EL (cell line): ENCODE data around the gene WDR47.
"Not testable (repeated sequence)": the region's sequence is repeated elsewhere in the genome, so short reads cannot be mapped to it uniquely, and the experiment has no call there.

Experiments used
- DNase-seq: peaks from one replicate; pipeline ENCODE4 v3.0.0-alpha.2; 2016

Gene WDR47

GRCh38 chr1:109050228-109050995 lies 8.5 kb upstream of the WDR47 start:
- no peak for DNase-seq

DNA sequence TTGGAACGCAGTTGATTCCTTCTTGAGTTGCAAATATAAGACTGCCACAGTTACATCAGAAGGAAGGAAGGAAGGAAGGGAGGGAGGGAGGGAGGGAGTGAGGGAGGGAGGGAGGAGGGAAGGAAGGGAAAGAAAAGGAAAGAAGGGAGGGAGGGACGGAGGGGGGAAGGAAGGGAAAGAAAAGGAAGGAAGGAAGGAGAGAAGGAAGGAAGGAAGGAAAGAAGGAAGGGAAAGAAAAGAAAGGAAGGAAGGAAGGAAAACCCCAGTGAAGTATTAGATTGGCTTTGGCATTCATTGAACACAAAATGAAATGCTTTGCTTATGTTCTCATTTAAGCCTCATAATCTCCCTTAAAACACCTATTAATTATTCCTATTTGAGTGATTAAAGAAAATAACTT lies 6.4 kb upstream of the WDR47 start:
- no peak for DNase-seq

DNA sequence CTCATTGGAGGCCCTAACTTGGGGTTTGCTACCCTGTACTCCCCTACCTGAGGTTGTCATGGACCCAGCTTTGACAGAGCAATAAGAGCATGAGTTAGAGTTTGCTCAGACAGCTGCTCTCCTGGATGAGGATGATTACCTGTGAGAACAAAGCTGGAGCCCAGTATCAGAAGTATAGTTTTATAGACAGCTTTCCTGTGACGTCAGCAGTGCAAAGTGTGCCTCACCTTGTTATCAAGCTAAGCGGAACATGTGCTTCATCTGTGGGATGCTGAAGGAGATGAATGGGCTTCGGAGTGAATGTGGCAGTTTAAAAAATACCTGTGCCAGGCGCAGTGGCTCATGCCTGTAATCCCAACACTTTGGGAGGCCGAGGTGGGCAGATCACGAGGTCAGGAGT lies 5.4 kb upstream of the WDR47 start:
- no peak for DNase-seq

DNA sequence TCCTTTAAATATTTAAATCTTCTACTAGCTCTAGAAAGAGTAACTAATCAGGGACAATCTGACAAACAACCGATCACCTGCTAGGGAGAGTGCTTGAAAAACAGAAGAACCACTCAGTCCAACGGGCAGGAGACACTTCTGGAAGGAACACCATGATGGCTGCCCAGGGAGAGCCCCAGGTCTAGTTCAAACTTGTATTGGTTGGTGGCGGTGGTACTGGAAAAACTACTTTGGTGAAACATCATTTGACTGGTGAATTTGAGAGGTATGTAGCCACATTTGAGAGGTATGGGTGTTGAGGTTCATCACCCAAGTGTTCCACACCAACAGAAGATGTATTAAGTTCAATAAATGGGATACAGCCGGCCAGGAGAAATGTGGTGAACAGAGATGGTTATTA lies 4.8 kb upstream of the WDR47 start:
- DNase-seq: no peak

GRCh38 chr1:109045595-109045994 lies 3.7 kb upstream of the WDR47 start:
- DNase-seq: no peak

- DNase-seq: peak; percentile 44
These were observed 797 bp downstream of the WDR47 start for GRCh38 chr1:109040989-109041620.

DNA sequence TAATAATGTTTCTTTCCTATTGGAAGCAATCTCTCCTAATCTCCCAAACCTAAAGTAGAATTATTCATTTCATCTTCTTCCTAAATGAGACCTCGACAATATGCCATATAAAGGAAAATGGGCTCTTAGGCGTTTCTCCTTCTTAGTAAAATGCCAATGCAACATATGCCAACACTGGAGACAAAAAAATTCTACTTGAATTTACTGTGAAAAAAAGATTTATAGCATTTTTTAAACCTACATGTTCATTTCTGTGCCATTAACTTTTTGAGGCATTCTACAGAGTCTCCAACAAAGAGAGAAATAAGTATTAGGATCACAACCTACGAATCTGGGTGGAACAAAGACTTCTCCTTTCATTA lies 1.3 kb downstream of the WDR47 start:
- peak; percentile 6 for DNase-seq

- DNase-seq: no peak
These were observed 7.5 kb downstream of the WDR47 start for GRCh38 chr1:109034382-109034781.

DNA sequence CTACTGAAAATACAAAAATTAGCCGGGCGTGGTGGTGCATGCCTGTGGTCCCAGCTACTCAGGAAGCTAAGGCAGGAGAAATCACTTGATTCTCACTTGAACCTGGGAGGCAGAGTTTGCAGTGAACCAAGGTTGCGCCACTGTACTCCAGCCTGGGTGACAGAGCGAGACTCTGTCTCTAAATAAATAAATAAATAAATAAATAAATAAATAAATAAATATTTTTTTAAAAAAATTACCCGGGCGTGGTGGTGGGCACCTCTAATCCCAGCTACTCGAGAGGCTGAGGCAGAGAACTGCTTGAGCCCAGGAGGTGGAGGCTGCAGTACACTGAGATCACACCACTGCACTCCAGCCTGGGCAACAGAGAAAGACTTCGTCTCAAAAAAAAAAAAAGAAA lies 12.4 kb downstream of the WDR47 start:
- DNase-seq: not testable (repeated sequence)

- no peak for DNase-seq
These were observed 14.1 kb downstream of the WDR47 start for GRCh38 chr1:109027841-109028240.

- DNase-seq: peak; percentile 27
These were observed 16.2 kb downstream of the WDR47 start for GRCh38 chr1:109025694-109026093.

DNA sequence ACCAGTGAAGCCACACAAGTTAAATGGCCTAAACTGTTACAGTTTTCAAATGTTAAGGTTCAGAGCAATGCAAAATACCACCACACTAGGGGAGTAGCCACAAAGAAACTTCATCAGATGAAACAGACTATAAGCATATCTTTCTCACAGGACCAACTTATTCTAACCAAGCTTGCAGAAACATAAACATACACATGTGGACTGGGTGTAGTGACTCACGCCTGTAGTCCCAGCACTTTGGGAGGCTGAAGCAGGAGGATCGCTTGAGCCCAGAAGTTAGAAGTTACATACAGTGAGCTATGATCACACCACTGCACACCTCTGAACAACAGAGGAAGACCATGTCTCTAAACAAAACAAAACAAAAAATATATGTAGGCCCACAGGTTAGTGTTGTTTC lies 17.3 kb downstream of the WDR47 start:
- peak; percentile 12 for DNase-seq

DNA sequence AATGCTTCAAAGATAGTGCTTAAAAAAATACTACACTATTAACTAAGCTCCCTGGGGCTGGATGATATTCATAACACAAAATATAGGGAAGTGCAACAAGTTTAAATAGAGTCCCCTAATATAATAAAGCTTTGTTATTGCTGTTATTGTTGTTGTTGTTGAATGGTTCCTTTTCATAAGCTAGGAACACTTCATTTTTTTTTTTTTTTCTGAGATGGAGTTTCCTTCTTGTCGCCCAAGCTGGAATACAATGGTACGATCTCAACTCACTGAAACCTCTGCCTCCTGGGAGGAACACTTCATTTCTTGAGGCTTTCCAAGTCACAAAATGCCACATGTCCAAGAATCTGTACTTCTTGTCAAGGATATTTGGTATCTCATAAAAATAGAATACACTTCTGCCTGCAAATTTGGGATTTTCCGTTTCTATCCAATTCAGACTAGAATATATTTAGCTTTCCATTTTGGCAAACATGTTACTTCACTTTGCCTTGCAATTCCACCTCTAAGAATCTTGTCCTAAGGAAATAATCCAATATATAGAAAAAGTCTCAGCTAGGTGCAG lies 21.1 kb downstream of the WDR47 start:
- no peak for DNase-seq

DNA sequence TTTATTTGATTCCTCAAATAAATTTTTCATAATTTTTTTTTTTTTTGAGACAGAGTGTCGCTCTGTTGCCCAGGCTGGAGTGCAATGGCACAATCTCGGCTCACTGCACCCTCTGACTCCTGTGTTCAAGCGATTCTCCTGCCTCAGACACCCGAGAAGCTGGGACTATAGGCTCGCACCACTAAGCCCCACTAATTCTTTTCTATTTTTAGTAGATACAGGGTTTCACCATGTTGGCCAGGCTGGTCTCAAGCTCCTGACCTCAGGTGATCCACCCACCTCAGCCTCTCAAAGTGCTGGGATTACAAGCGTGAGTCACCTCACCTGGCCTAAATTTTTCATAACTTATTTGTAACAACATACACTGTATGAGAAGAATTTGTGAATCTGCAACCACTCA lies 24.2 kb downstream of the WDR47 start:
- DNase-seq: not testable (repeated sequence)

DNA sequence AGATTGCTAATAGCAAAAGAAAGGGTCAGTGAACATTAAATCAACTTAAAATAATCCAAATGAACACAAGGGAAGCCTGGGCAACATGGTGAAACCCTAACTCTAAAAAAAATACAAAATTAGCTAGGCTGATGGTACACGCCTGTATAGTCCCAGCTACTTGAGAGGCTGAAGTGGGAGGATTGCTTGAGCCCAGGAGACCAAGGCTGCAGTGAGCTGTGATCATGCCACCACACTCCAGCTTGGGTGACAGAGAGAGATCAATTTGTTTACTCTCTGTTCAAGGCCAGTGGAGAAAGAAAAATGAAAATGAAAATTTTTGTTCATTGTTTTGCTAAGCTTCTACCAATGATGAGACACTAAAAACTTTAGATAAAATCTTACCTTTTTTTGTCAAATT lies 24.8 kb downstream of the WDR47 start:
- DNase-seq: no peak

GRCh38 chr1:109011335-109011734 lies 30.6 kb downstream of the WDR47 start:
- no peak for DNase-seq

DNA sequence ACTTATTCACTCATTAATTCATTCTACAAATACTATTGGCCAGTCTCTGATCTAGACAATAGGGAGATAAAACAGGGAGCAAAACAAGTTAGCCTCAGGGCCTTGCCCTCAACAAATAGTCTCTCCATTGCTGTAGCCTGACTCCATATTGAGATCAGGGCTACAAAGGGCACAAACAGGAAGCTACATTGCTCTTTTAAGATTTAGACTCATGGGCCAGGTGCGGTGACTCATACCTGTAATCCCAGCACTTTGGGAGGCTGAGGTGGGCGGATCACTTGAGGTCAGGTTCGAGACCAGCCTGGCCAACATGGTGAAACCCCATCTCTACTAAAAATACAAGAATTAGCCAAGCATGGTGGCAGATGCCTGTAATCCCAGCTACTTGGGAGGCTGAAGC lies 45.3 kb downstream of the WDR47 start:
- not testable (repeated sequence) for DNase-seq

DNA sequence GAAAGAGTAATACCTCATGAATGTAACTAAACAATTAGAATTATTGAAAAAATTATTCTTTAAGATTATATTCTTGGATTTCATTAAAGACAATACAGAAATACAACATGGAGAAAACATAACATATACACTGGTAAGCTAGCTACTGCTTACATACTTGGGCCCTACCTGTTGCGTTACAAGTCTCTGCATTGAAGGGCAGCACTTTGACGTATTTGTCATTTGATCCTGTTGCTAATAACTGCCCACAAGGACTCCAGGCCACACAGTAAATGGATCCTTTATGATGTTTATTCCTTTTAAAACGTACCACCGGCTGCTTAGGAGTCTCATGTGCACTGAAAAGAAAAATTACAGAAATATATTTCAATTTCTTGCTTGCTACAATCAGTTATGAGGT lies 58.8 kb downstream of the WDR47 start:
- DNase-seq: no peak

DNA sequence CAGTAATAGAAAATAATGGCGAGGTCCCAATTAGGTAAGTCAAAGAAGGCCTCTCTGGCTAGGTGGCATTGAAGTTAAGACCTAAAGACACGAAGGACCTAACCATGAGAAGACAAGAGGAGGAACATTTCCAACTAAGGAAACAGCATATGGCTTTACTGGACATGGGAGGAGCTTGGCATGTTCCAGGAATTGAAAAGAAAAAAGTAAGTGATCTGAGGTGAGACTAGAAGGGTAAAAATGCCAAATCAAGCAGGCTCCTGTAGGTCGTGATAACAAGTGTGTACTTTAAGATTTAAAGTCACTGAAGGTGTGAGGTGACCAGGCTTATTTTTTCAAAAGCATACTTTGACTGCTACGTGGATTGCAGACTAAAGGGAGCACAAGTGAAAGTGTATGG lies 65.2 kb downstream of the WDR47 start:
- DNase-seq: no peak

- DNase-seq: no peak
These were observed 69.0 kb downstream of the WDR47 start for GRCh38 chr1:108972951-108973350.

DNA sequence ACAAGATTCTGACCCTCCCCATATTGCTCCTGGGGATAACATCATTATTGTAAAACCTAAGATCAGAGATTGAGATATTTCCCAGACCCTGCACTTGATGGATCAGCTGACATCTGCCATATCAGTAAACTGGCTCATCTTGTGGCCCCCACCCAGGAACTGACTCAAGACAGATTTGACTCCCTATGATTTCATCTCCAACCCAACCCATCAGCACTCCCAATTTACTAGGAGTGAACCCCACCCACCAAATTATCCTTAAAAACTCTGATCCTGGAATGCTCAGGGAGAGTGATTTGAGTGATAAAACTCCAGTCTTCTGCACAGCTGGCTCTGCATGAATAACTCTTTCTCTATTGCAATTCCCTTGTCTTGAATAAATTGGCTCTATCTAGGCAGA lies 72.6 kb downstream of the WDR47 start:
- no peak for DNase-seq

DNA sequence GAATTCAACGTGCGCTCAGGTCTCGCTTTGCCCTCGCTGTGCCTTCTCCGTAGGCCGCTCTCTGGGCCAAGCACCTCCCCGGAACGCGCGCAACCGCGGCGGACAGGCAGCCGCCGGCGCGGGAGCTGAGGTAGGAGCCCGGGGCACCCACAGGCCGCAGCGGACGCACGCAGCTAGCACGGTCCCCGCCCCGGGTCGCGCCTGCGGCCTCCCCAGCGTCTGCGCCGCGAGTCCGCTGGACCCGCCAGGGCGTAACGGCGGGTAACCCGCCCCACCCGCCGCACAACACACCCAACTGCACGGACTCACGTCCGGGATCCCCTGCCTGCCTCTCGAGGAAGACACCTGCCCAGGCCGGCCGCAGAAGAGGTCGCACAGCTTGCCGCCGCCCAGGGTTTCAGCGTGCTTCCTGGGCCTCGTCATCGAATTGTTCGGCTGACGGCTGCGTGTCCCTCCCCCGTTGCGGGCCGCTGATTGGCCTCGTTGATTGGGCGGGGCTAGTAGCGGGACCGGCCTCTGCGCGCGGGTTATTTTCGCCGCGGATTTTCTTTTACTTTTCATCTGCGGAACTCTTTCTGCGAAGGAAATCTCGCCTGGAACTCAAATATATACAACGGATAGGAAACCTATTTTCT lies 78.7 kb downstream of the WDR47 start, which contains the start of gene CLCC1:
Gene CLCC1, minus strand, starts transcription at position 433 of the 635 bp plus-strand sequence. CDS start 13,047 bp downstream, outside the sequence.
- peak; percentile 94 for DNase-seq

DNA sequence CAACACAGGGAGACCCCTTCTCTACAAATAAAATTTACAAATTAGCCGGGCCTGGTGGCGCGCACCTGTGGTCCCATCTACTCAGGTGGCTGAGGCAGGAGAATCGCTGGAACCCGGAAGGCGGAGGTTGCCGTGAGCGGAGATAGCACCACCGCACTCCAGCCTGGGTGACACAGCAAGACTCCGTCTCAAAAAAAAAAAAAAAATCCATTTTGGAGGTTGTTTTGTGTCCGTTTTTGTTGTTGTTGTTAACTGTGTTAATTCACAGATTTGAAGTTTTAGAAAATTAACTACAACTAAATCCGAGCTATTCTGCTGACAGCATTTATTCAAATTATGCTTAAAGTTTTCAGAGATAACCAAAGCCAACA lies 79.2 kb downstream of the WDR47 start:
- DNase-seq: no peak
